ENCODE data around the gene SNX14. TPM values are rescaled to one million over a fixed set of nuclear protein-coding genes. Genes with fewer than 3 reads are reported as not detected.

The SNX14 gene
- total RNA-seq, 1 experiment from 2014 or later, result 85.7 TPM

DNA sequence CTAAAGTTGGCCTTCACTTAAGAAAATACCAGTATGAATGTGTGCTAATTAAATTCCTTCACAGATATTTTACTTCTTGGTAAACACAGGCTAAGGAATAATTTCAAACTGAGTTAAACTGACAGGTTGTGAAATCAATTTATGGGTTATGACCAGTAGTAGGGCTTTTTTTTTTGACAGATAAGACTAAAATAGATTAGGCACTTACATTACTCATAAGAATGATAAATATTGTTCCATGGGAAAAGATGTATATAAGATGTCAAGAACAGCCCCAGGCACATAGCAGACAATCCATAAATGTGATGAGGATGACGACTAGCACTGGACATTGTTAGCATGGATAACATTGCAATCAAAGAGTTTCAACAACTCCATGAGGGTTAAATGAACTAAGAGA is 120.9 kb downstream of the SNX14 start:
- Histone ChIP-seq H3K36me3 (no peaks in the 10 kb centered on the region), H3K27me3 (no peaks in the 10 kb centered on the region), H3K4me3 (no peak overlapping the region), H3K9me3 (replicated peaks) (no peaks in the 10 kb centered on the region), H3K27ac (no peak overlapping the region), H3K4me1 (peaks cover 9% of the 10 kb centered on the region)
- DNase-seq, result no peak

DNA sequence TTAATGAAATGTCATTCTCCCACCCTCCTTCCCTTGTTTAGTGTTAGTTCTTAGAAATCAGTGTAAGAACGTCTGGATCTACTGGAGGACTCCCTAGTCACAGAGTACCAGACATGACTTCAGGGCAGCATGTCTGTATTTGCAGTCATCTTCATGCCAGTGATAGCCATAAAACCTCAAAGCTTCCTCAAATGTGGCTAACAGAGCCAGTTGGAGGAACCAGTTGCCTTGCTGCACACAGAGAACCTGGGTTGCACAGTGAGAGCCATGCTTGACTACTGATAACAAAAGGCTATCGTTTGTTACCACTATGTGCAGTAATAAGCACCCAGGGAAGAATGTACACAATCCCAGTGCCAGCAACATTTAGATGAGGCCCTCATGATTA is 123.6 kb downstream of the SNX14 start:
- Histone ChIP-seq H3K9me3 (replicated peaks) (no peaks in the 10 kb centered on the region), H3K4me1 (peaks cover 9% of the 10 kb centered on the region), H3K4me3 (no peak overlapping the region), H3K27me3 (no peaks in the 10 kb centered on the region), H3K36me3 (no peaks in the 10 kb centered on the region), H3K27ac (peak overlapping the region; percentile 55)
- no peak for DNase-seq

DNA sequence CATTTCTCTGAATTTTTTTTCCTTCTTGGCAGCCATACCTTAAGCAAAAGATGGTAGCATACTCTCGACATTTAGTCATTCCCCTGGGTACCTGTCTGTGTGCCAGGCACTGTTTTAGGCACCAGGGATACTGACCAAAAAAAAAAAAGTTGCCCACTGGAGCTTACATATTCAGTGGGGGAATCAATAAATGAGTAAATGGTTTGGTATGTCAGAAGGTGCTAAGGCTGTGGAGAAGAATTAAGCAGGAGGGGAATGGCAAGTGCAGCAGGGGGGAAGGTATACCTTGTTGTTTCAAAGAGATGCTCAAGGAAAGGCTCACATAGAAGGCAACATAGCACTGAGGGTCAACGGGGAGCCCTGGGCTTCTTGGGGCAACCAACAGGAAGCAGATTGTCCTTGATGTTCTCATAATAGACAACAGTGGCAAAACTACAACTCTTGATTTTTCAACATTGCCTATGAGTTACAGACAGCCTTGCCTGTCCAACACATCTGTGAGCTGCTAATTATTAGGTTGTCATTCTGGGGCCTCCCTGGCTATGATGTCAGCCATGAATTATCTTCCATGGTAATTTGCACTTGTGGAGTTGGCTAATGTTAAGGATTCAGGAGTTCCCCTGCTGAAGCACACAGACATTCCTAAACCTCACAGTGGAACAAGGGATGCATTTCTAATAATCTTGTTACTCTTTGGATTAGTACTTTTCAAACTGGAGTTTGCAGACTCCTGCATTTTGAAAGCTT is 124.2 kb downstream of the SNX14 start:
- no peak overlapping the region for H3K4me3 ChIP-seq
- H3K27ac ChIP-seq, result peak overlapping the region; percentile 55
- no peaks in the 10 kb centered on the region for H3K36me3 ChIP-seq
- no peaks in the 10 kb centered on the region for H3K27me3 ChIP-seq
- peaks cover 12% of the 10 kb centered on the region for H3K4me1 ChIP-seq
- no peak for DNase-seq
- H3K9me3 ChIP-seq (replicated peaks), result no peaks in the 10 kb centered on the region

DNA sequence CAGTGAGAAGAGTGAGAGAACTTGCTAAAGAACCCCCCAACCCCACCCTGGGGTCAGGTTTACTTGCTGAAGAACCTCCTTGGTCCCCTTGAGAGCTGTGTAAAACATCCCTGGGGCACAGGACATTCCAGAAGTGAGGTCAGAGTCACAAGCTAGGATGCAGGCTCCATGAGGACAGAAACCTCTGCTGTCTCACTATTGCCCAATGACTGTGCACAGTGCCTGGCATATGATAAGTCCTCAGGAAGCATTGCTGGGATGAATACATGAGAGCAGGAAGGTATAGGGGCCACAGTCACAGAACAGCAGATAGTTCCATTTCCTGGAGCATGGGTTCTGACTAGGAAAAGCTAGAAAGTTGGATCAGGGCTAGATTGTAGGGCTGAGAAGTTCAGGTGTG is 125.3 kb downstream of the SNX14 start:
- no peak overlapping the region for H3K27ac ChIP-seq
- no peaks in the 10 kb centered on the region for H3K36me3 ChIP-seq
- H3K9me3 ChIP-seq (replicated peaks), result no peaks in the 10 kb centered on the region
- DNase-seq, result no peak
- H3K4me1 ChIP-seq, result peaks cover 12% of the 10 kb centered on the region
- H3K27me3 ChIP-seq, result no peaks in the 10 kb centered on the region
- H3K4me3 ChIP-seq, result no peak overlapping the region

DNA sequence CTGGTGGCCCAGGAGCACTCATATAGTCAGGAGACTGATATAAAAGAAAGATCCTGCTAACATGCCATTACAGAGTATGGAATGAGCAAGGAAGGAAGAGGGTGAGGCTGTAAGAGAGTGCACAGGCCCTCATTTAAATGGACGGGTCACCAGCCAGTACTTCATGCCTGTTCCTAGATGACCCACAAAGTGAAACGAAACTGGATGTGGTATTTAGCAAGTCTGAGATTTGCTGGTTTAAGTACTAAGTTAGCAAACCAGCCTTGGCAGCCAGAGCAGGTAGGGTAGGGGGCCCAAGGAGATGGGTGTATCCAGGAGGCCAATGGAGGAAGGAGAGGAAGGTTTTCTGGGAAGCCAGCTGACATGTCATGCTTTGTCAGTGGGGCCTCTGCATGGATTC is 127.9 kb downstream of the SNX14 start:
- Histone ChIP-seq H3K4me3 (no peak overlapping the region), H3K27ac (no peak overlapping the region), H3K4me1 (peaks cover 12% of the 10 kb centered on the region), H3K36me3 (no peaks in the 10 kb centered on the region), H3K27me3 (no peaks in the 10 kb centered on the region), H3K9me3 (replicated peaks) (no peaks in the 10 kb centered on the region)
- no peak for DNase-seq

DNA sequence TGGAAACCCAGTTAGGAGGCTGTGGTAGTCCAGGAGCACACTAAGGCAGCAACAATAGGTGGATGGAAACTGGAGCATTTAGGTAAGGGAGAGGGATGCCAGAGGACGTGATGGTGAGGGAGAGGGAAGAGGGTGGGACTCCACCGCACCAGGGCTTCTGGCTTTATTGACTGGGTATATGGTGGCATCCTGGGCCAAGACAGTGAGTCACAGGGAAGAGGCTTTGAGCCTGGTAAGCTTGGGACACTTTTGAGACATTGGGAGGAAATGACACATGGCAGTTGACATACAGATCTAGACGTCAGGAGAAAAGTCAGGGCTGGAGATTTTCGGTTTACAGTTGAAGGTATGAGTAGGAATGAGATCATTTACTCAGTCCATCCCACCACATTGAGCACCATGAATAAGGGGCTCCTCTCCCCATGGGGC is 128.9 kb downstream of the SNX14 start:
- no peak for DNase-seq
- Histone ChIP-seq H3K9me3 (replicated peaks) (no peaks in the 10 kb centered on the region), H3K4me3 (no peak overlapping the region), H3K4me1 (peaks cover 12% of the 10 kb centered on the region), H3K36me3 (no peaks in the 10 kb centered on the region), H3K27ac (peak overlapping the region; percentile 42; the same call in 1 of the 2 replicates), H3K27me3 (no peaks in the 10 kb centered on the region)

DNA sequence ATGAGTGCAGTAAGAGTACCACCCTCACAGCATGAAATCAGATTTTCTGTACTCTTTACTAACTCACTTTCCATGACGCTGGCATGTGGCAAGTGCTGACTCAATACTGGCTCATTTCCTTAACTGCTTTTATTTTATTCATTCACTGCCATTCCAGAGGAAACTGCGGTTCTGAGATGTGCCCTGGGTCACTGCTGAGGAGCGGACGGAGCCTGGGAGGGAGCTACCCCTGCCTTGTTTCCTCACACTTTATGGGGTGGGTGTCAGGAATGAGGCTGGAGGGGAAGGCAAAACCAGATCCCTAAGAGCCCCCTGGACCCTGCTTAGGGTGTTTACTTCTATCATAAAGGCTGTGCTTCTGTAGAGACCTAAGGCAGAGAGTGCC is 129.4 kb downstream of the SNX14 start:
- peak overlapping the region; percentile 42; the same call in 1 of the 2 replicates for H3K27ac ChIP-seq
- no peak overlapping the region for H3K4me3 ChIP-seq
- H3K4me1 ChIP-seq, result peaks cover 12% of the 10 kb centered on the region
- no peaks in the 10 kb centered on the region for H3K27me3 ChIP-seq
- H3K9me3 ChIP-seq (replicated peaks), result no peaks in the 10 kb centered on the region
- no peaks in the 10 kb centered on the region for H3K36me3 ChIP-seq
- DNase-seq, result no peak

DNA sequence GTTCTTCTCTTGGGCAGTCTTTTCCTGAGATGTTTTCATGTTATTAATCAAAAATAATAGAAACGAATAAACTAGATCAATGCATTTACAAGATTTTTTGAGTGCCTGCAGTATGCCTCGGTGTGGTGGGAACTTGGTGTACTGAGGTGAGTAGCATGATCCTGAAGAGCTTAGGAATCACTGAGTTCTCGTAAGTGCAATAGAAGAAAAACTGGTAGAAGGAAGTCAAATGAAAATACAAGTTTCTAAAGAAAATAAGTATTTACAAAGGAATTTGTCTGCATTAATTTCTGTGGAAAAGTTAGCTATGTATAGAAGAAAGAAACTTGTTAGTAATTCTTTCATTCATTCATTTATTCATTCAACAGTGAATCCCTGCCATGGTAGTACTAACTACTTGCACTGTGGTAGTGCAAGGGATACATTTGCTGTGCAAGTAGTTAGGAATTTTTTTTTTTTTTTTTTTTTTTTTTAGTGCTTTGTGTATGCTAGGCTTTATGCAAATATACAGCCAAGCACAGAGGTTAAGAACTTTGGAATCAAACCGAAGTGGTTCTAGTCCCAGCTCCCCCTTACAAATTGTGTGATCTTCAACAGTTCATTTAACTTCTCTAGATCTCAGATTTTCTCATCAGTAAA is 129.9 kb downstream of the SNX14 start:
- DNase-seq, result no peak
- Histone ChIP-seq H3K27me3 (no peaks in the 10 kb centered on the region), H3K36me3 (no peaks in the 10 kb centered on the region), H3K9me3 (replicated peaks) (no peaks in the 10 kb centered on the region), H3K27ac (no peak overlapping the region), H3K4me3 (no peak overlapping the region), H3K4me1 (peaks cover 7% of the 10 kb centered on the region)

DNA sequence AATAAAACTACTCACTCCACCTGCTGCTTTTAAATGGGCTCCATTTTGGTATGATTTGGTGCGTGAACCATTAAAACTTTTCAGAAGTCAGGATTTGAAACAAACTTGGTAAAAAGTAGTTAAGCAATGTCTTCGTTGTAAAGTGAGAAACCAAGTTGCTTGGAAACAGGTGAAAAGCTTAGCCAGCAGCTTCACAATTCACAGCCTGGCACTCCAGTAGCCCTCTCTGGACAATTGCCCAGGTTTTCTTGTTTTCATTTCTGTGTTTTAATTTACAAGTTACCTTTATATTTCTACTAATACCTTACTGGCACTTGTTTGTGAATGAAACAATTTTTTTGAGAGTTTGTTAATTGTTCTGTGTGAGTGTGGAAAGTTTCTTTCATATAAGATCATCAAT is 131.0 kb downstream of the SNX14 start:
- DNase-seq, result no peak
- Histone ChIP-seq H3K4me3 (no peak overlapping the region), H3K27me3 (no peaks in the 10 kb centered on the region), H3K36me3 (no peaks in the 10 kb centered on the region), H3K9me3 (replicated peaks) (no peaks in the 10 kb centered on the region), H3K27ac (no peak overlapping the region), H3K4me1 (0 out of 2 replicates have a peak, but pooled peaks cover 3% of the 10 kb centered on the region)

DNA sequence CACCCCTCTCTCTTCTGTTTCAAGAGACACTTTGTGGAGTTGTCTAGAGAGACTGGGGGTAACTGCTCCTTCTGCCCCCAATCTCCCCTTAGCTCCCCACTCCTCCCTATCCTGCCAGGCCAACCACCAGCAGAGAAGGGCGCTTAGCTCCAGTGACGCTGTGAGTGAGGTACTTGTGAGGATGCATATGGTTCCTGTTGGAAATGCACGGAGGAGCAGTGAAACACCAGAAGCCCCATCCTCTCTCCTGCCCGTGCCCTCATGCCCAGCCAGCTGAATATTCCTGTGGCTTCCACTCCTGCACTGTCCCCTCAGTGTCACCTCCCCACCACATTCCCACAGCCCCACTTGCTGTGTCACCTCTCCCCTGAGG is 131.9 kb downstream of the SNX14 start:
- Histone ChIP-seq H3K4me3 (no peak overlapping the region), H3K4me1 (0 out of 2 replicates have a peak, but pooled peaks cover 3% of the 10 kb centered on the region), H3K9me3 (replicated peaks) (no peaks in the 10 kb centered on the region), H3K27ac (no peak overlapping the region), H3K36me3 (no peaks in the 10 kb centered on the region), H3K27me3 (no peaks in the 10 kb centered on the region)
- DNase-seq, result no peak

DNA sequence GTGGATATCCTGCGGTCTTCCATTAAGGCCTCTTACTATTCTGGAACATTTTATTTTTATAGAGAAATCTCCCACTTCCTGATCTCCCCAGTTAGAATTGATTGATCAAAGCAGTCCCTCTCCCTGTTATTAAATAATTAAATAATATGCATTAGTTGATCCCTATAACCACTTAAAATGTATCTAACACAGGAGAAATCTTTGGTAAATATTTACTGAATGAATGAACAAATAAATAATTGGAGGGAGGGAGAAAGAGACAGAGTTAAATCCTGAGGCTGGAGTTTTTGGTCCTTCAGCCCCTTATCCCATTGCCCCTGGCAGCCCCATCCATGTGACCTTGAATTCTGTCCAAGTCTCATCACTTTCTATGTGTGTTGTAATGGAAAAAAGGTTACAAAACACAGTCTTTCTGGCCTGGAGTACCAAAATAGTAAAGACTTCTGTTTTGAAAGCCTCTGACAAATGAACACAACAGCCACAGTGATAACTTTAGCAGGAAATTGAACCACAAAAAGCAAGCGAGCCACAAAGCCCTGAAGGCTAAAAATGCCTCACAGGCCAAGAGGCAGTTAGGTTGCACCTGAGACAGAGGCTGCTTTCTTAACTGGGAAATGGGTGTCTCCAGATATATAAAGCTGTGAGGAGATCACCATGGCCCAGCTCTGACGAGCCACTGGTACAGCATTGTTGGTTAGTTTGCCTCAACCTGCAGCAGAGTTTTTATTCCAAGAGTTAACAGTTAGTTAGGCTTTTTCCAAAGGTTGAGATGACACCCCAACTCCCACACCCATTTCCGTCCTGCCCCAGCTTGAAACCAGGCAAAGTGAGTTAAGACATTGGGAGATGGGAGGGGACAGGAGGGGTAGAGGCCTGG is 132.5 kb downstream of the SNX14 start:
- no peaks in the 10 kb centered on the region for H3K36me3 ChIP-seq
- no peak for DNase-seq
- H3K4me1 ChIP-seq, result 0 out of 2 replicates have a peak, but pooled peaks cover 3% of the 10 kb centered on the region
- no peaks in the 10 kb centered on the region for H3K27me3 ChIP-seq
- H3K9me3 ChIP-seq (replicated peaks), result no peaks in the 10 kb centered on the region
- no peak overlapping the region for H3K4me3 ChIP-seq
- H3K27ac ChIP-seq, result no peak overlapping the region

DNA sequence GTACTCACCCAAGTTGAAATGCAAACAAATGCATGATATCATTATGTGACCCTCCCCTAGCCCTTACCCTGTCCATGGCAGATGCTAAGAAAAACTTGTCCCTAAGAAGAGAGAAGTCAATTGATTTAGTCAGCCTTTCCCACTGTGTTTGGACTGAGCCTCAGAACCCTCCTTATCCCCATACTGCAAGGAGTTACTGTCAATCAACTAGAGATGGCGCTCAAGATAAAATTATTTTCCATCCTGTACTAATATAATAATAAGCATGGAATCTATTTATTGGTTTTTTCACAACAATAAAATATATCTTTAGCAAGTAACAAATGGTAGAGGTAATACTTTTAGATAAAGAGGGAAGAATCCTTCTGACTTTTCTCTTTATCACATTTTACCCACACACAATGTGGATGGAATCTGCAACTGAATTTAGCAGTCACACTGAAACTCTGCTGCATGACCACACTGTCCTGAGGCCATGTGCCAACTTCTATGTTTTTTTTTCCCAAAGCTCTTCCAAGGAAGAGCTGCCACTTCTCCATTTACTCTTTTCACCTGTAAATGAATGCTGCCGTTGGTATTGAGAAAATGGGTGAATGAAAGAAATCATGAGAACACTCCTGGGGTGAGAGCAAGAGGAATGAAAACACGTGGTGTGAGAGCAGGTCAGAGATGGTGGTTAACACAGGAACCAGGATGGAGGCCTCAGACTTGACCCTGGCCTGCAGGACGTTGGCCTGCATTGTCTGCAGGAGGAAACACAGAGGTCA is 133.3 kb downstream of the SNX14 start:
- no peak overlapping the region for H3K4me3 ChIP-seq
- no peak overlapping the region for H3K27ac ChIP-seq
- no peaks in the 10 kb centered on the region for H3K36me3 ChIP-seq
- H3K4me1 ChIP-seq, result 0 out of 2 replicates have a peak, but pooled peaks cover 3% of the 10 kb centered on the region
- no peaks in the 10 kb centered on the region for H3K27me3 ChIP-seq
- H3K9me3 ChIP-seq (replicated peaks), result no peaks in the 10 kb centered on the region
- DNase-seq, result no peak

DNA sequence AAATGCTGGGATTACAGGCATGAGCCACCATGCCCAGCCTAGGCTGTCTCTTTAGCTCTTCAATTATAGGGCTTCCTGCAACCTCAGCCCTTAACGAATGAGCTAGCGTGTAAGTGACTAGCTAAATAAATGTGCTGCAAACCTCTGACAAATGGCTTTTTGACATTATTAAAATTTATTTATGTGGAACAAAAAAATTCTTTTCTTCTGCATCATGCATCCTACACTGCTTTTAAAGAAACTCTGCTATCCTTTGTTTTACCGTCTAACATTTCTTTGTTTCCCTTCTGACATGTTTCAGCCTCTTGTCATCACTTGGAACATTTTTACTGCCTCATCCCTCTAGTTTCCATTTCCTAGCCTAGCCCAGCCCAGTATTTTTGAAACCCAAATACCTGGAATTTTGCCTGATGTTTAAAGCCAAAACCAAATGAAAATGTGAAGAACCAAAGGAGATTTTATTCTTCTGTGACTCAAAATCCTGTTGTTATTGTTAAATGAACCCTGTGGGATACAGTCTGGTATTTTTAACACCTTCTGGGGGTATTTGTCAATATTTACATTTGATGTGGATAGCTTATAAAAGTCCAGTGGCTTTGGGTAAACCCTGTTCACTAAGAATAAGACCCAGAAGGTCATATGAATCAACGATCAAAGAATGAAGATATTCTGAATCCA is 134.3 kb downstream of the SNX14 start:
- Histone ChIP-seq H3K9me3 (replicated peaks) (no peaks in the 10 kb centered on the region), H3K4me1 (no peaks in the 10 kb centered on the region), H3K36me3 (no peaks in the 10 kb centered on the region), H3K27me3 (no peaks in the 10 kb centered on the region), H3K4me3 (no peak overlapping the region), H3K27ac (no peak overlapping the region)
- DNase-seq, result no peak

DNA sequence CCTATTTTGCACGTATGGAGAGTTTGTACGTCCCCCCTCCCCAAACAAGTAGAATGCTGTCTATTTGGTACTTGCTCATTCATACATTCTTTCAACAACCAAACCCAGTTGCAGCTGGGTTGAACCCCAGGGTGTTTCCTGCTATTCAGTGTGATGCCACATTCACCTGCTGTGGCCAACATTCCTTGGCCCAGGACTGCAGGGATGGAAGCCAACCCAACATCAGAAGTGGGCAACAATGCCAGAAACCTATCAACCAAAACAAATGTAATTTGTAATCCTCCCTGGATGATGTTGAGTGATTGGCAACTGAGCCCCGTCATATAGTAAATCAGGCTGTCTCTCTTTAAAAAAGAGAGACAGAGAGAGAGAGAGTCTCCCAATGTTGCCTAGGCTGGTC is 134.9 kb downstream of the SNX14 start:
- no peak for DNase-seq
- Histone ChIP-seq H3K4me1 (no peaks in the 10 kb centered on the region), H3K27me3 (no peaks in the 10 kb centered on the region), H3K9me3 (replicated peaks) (no peaks in the 10 kb centered on the region), H3K36me3 (no peaks in the 10 kb centered on the region), H3K27ac (no peak overlapping the region), H3K4me3 (no peak overlapping the region)
